Body of pancreas (tissue), 4 donors: Measurements from ENCODE around the gene SYNGR3. TPM values are rescaled to one million over a fixed set of nuclear protein-coding genes. Genes with fewer than 3 reads are reported as not detected.

Source experiments
- ATAC-seq: fragments of 150-250 bp; one replicate; pipeline ENCODE4 v1.9.1; 2016
- DNase-seq, 4 donors: peaks; one replicate each; pipeline ENCODE4 v3.0.0-alpha.2; 2019
- H3K27ac ChIP-seq, 4 donors: fragments of 200-600 bp; sonication (generic); 1 replicate in 3 of 4; 2 replicates in 1 of 4; pipeline versions ENCODE4 v1.5.1 to v1.6.1; 2016 to 2019; ENCODE audit warnings: mild to moderate bottlenecking in 1 of 4, mixed read lengths in 1 of 4, moderate library complexity in 1 of 4
- H3K27me3 ChIP-seq, 2 donors: fragments of 200-600 bp; sonication (generic); one replicate each; pipeline ENCODE4 v1.6.0; 2016; ENCODE audit warnings: mild to moderate bottlenecking in 1 of 2
- H3K36me3 ChIP-seq, 2 donors: fragments of 200-600 bp; sonication (generic); replicated peaks in 1 of 2; 2 replicates each; pipeline ENCODE4 v1.5.1; 2016; ENCODE audit warnings: low read depth in 2 of 2; ENCODE audit not compliant: insufficient read depth in 1 of 2
- H3K4me1 ChIP-seq: fragments of 200-600 bp; sonication (generic); one replicate; pipeline ENCODE4 v1.6.0; 2016
- H3K4me3 ChIP-seq, 2 donors: fragments of 200-600 bp; sonication (generic); 1 replicate in 1 of 2; 2 replicates in 1 of 2; pipeline ENCODE4 v1.5.1; 2016 to 2019
- H3K9me3 ChIP-seq, 3 donors: fragments of 200-600 bp; sonication (generic); 1 replicate in 2 of 3; 2 replicates in 1 of 3; pipeline ENCODE4 v1.5.1; 2016
- CTCF ChIP-seq, 7 experiments: fragments of 450-650 bp in 4 of 7; fragments of 200-600 bp in 3 of 7; sonication (generic) in 3 of 7; IDR thresholded peaks; one replicate each; pipeline ENCODE4 v1.5.1; 2016 to 2019; ENCODE audit warnings: antibody characterized with exemption in 7 of 7
- POLR2A ChIP-seq, 3 donors: fragments of 450-650 bp; IDR thresholded peaks; one replicate each; pipeline ENCODE4 v1.6.1; 2016; ENCODE audit warnings: antibody characterized with exemption in 3 of 3, mild to moderate bottlenecking in 2 of 3
- WGBS, 2 donors: methylation state at CpG; one replicate each; pipeline ENCODE4 v1.1.5; 2017; 5-methylcytosine and 5-hydroxymethylcytosine counted together
- intact Hi-C: fragments of 100-400 bp; cut with DNase I; formaldehyde crosslinking; loops from one replicate; pipeline ENCODE4 v1.15.1; 2023
- total RNA-seq, 2 donors: library from RNA; depleted of rRNA; stranded (reverse); fragments of >200 nt; gene quantifications; one replicate each; pipeline ENCODE4 v1.1.0, GENCODE V29; 2016

The SYNGR3 gene
- total RNA-seq, 2 donors from 2014 or later, result 0.33 to 1.6 TPM

GRCh38 chr16:2013527-2013926, 23.8 kb downstream of the SYNGR3 start:
- H3K27ac ChIP-seq, result no peak overlapping the region
- intact Hi-C loops, result no loop called here
- H3K9me3 ChIP-seq, result no peaks in the 10 kb centered on the region
- peaks cover 11% of the 10 kb centered on the region for H3K4me1 ChIP-seq
- TF ChIP-seq CTCF (IDR thresholded peaks at IDR 0.05), result no peak
- no peak for TF ChIP-seq POLR2A (IDR thresholded peaks at IDR 0.05)
- WGBS, 2 donors, result 83 to 86% methylated on average over 13 to 15 of the region's 15 CpGs
- no peak overlapping the region for H3K4me3 ChIP-seq
- H3K36me3 ChIP-seq, result no peaks in the 10 kb centered on the region
- H3K27me3 ChIP-seq, result no peaks in the 10 kb centered on the region
- DNase-seq, result no peak
- no peak for ATAC-seq

- DNase-seq (no peak), ATAC-seq (no peak)
- peaks cover 15% of the 10 kb centered on the region for H3K4me1 ChIP-seq
- H3K27ac ChIP-seq, result no peak overlapping the region
- TF ChIP-seq CTCF (IDR thresholded peaks at IDR 0.05) (no peak), POLR2A (IDR thresholded peaks at IDR 0.05) (no peak)
- no peaks in the 10 kb centered on the region for H3K9me3 ChIP-seq
- intact Hi-C loops, result loop anchor here (5.0 kb wide), 1 partner anchor 127 kb away; no protein-coding TSS in a partner anchor
- no peaks in the 10 kb centered on the region for H3K36me3 ChIP-seq
- peaks cover 0 to 5% of the 10 kb centered on the region in 2 donors for H3K27me3 ChIP-seq
- H3K4me3 ChIP-seq, result no peak overlapping the region
- 79 to 85% methylated on average over 23 to 24 of the region's 24 CpGs for WGBS, 2 donors
Observed at GRCh38 chr16:2015117-2015946, 25.6 kb downstream of the SYNGR3 start.

- Histone ChIP-seq H3K4me1 (peaks cover 15% of the 10 kb centered on the region), H3K36me3 (no peaks in the 10 kb centered on the region), H3K9me3 (no peaks in the 10 kb centered on the region), H3K27ac (no peak overlapping the region), H3K4me3 (no peak overlapping the region), H3K27me3 (peaks cover 0 to 9% of the 10 kb centered on the region in 2 donors)
- WGBS, 2 donors, result 76 to 88% methylated on average over 7 of the region's 7 CpGs
- DNase-seq, result no peak
- TF ChIP-seq POLR2A (IDR thresholded peaks at IDR 0.05), result no peak
- TF ChIP-seq CTCF (IDR thresholded peaks at IDR 0.05), result no peak
- intact Hi-C loops, result loop anchor here (5.0 kb wide), 1 partner anchor 126 kb away; no protein-coding TSS in a partner anchor
- ATAC-seq, result no peak
Observed at GRCh38 chr16:2015947-2016208, 26.1 kb downstream of the SYNGR3 start.

GRCh38 chr16:2016407-2016922, 26.7 kb downstream of the SYNGR3 start:
- Histone ChIP-seq H3K9me3 (no peaks in the 10 kb centered on the region), H3K27ac (no peak overlapping the region), H3K27me3 (peaks cover 0 to 10% of the 10 kb centered on the region in 2 donors), H3K4me1 (peaks cover 15% of the 10 kb centered on the region), H3K4me3 (no peak overlapping the region), H3K36me3 (no peaks in the 10 kb centered on the region)
- ATAC-seq (no peak), DNase-seq (no peak)
- intact Hi-C loops, result loop anchor here (5.0 kb wide), 1 partner anchor 126 kb away; no protein-coding TSS in a partner anchor
- WGBS, 2 donors, result 40 to 46% methylated on average over 3 to 13 of the region's 13 CpGs
- no peak for TF ChIP-seq POLR2A (IDR thresholded peaks at IDR 0.05)
- TF ChIP-seq CTCF (IDR thresholded peaks at IDR 0.05), result no peak
